ENCODE results near the gene TEPSIN.

Gene TEPSIN

DNA sequence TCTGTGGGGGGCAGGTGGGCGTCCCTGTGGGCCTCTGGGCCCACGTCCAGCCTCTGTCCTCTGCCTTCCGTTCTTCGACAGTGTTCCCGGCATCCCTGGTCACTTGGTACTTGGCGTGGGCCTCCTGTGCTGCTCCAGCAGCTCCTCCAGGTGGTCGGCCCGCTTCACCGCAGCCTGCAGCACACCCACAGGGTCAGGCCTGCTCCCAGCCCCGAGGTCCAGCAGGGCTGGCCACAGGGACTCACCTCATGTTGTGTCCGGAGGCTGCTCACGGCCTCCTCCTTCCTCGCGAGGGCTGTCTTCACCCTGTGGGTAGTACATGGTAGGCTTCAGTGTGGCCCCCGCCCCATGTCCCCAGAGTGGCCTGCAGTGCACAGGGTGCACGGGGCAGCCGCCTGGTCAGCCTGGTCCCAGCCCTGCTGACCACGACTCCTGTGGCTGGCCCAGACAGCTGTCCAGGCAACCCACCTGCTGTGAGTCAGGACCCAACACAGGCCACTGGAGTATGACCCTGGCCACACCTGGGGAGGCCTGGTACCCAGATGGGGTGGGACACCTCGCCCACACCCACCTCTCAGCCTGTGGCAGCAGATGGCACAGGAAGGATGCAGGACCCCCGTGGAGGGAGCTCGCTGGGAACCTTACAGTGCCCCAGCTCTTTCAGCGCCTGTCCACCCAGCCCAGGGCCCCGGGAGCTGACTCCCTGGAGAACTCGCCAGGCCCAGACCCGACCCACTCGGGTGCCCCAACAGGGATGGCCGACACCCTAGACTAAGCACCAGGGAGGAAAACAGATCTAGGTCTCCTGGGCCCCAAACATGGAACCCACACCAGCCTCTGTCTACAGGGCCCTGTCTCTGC lies 49.0 kb downstream of the TEPSIN start:
- H2AFZ ChIP-seq (ENCODE audit: low read depth): no peak overlapping the region
- H3K4me2 ChIP-seq: no peak overlapping the region
- no peak overlapping the region for H3K27ac ChIP-seq
- no peak for TF ChIP-seq CTCF (conservative IDR thresholded peaks at IDR 0.05; ENCODE audit: low read depth, low read length)
- H3K4me3 ChIP-seq (IDR thresholded peaks at IDR 0.05; ENCODE audit: insufficient read depth, low read depth, low read length): no peak overlapping the region
- H3K36me3 ChIP-seq (ENCODE audit: insufficient read depth): no peaks in the 10 kb centered on the region
- H3K27me3 ChIP-seq (ENCODE audit: insufficient read depth, low read depth): peaks cover 15% of the 10 kb centered on the region
- no peaks in the 10 kb centered on the region for H3K79me2 ChIP-seq (ENCODE audit: insufficient read depth, low read depth)
- H4K20me1 ChIP-seq (ENCODE audit: insufficient read depth): no peaks in the 10 kb centered on the region
- no peak overlapping the region for H3K9ac ChIP-seq
- H3K4me1 ChIP-seq (ENCODE audit: low read depth, poor library complexity, severe bottlenecking): no peaks in the 10 kb centered on the region

- no peaks in the 10 kb centered on the region for H3K36me3 ChIP-seq (ENCODE audit: insufficient read depth)
These were observed 49.8 kb downstream of the TEPSIN start for GRCh38 chr17:81189016-81189415.

DNA sequence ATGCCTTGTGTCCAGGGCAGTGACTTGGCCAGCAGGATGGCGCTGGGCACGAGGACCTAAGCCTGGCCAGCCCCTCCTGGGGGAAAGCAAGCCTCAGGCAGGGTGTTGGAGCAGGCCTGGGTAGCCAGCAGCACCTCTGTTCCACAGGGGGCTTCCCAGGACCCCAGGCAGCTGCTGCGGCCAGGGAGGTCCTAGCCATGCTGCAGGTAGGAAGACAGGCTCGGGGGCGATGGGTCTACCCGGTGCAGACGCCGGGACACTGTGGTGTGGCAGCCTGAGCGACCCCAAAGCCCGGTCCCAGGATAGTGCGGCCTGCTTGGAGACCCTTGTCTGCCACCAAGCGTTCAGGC lies 50.4 kb downstream of the TEPSIN start:
- no peak overlapping the region for H3K4me2 ChIP-seq
- no peaks in the 10 kb centered on the region for H3K4me1 ChIP-seq (ENCODE audit: low read depth, poor library complexity, severe bottlenecking)
- no peak for TF ChIP-seq CTCF (conservative IDR thresholded peaks at IDR 0.05; ENCODE audit: low read depth, low read length)
- no peak overlapping the region for H3K27ac ChIP-seq
- no peak overlapping the region for H2AFZ ChIP-seq (ENCODE audit: low read depth)
- H3K79me2 ChIP-seq (ENCODE audit: insufficient read depth, low read depth): no peaks in the 10 kb centered on the region
- peaks cover 29% of the 10 kb centered on the region for H3K27me3 ChIP-seq (ENCODE audit: insufficient read depth, low read depth)
- no peak overlapping the region for H3K9ac ChIP-seq
- H4K20me1 ChIP-seq (ENCODE audit: insufficient read depth): no peaks in the 10 kb centered on the region
- H3K4me3 ChIP-seq (IDR thresholded peaks at IDR 0.05; ENCODE audit: insufficient read depth, low read depth, low read length): no peak overlapping the region
- no peaks in the 10 kb centered on the region for H3K36me3 ChIP-seq (ENCODE audit: insufficient read depth)

More at GRCh38 chr17:81189016-81189415, 49.8 kb downstream of the TEPSIN start:
- H3K4me3 ChIP-seq (IDR thresholded peaks at IDR 0.05; ENCODE audit: insufficient read depth, low read depth, low read length): no peak overlapping the region
- H4K20me1 ChIP-seq (ENCODE audit: insufficient read depth): no peaks in the 10 kb centered on the region
- H3K27ac ChIP-seq: no peak overlapping the region
- no peak overlapping the region for H3K9ac ChIP-seq
- H3K4me1 ChIP-seq (ENCODE audit: low read depth, poor library complexity, severe bottlenecking): no peaks in the 10 kb centered on the region
- no peaks in the 10 kb centered on the region for H3K79me2 ChIP-seq (ENCODE audit: insufficient read depth, low read depth)
- no peak for TF ChIP-seq CTCF (conservative IDR thresholded peaks at IDR 0.05; ENCODE audit: low read depth, low read length)
- no peak overlapping the region for H3K4me2 ChIP-seq
- H2AFZ ChIP-seq (ENCODE audit: low read depth): no peak overlapping the region
- H3K27me3 ChIP-seq (ENCODE audit: insufficient read depth, low read depth): peaks cover 24% of the 10 kb centered on the region

- no peaks in the 10 kb centered on the region for H3K36me3 ChIP-seq (ENCODE audit: insufficient read depth)
- H3K9ac ChIP-seq: no peak overlapping the region
- H4K20me1 ChIP-seq (ENCODE audit: insufficient read depth): no peaks in the 10 kb centered on the region
- no peaks in the 10 kb centered on the region for H3K4me1 ChIP-seq (ENCODE audit: low read depth, poor library complexity, severe bottlenecking)
- no peaks in the 10 kb centered on the region for H3K79me2 ChIP-seq (ENCODE audit: insufficient read depth, low read depth)
- H3K4me2 ChIP-seq: no peak overlapping the region
- no peak for TF ChIP-seq CTCF (conservative IDR thresholded peaks at IDR 0.05; ENCODE audit: low read depth, low read length)
- H2AFZ ChIP-seq (ENCODE audit: low read depth): no peak overlapping the region
- H3K27me3 ChIP-seq (ENCODE audit: insufficient read depth, low read depth): peaks cover 36% of the 10 kb centered on the region
- H3K27ac ChIP-seq: no peak overlapping the region
- H3K4me3 ChIP-seq (IDR thresholded peaks at IDR 0.05; ENCODE audit: insufficient read depth, low read depth, low read length): no peak overlapping the region
These were observed 51.0 kb downstream of the TEPSIN start for GRCh38 chr17:81187586-81188490.
